ENCODE measurements around the gene GSTA2.

DNA sequence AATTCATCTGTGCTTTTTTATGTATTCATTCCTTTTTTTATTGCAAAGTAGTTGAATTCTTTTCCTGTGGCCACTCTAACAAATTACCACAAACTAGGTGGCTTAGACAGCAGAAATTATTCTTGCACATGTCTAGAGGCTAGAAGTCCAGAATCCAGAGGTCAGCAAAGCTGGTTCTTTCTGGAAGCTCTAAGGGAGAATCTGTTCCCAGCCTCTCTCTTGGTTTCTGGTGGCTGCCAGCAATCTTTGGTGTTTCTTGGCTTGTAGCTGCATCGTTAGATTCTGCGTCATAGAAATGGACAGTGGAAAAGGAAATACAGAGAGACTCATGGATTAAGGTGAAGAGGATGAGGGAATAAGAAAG is 39.3 kb downstream of the GSTA2 start:
- TF ChIP-seq, protein P1, sequence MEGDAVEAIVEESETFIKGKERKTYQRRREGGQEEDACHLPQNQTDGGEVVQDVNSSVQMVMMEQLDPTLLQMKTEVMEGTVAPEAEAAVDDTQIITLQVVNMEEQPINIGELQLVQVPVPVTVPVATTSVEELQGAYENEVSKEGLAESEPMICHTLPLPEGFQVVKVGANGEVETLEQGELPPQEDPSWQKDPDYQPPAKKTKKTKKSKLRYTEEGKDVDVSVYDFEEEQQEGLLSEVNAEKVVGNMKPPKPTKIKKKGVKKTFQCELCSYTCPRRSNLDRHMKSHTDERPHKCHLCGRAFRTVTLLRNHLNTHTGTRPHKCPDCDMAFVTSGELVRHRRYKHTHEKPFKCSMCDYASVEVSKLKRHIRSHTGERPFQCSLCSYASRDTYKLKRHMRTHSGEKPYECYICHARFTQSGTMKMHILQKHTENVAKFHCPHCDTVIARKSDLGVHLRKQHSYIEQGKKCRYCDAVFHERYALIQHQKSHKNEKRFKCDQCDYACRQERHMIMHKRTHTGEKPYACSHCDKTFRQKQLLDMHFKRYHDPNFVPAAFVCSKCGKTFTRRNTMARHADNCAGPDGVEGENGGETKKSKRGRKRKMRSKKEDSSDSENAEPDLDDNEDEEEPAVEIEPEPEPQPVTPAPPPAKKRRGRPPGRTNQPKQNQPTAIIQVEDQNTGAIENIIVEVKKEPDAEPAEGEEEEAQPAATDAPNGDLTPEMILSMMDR (IDR thresholded peaks at IDR 0.05), result no peak
- TF ChIP-seq POLR2A (IDR thresholded peaks at IDR 0.05) (no peak), EP300 (IDR thresholded peaks at IDR 0.05) (no peak)

Measured in gastroesophageal sphincter (tissue), 3 donors.